ENCODE data around the gene SQSTM1. TPM values are rescaled to one million over a fixed set of nuclear protein-coding genes. Genes with fewer than 3 reads are reported as not detected.
"Not testable (repeated sequence)": the region's sequence is repeated elsewhere in the genome, so short reads cannot be mapped to it uniquely, and the experiment has no call there.

SQSTM1 gene
- total and polyA plus RNA-seq, 12 donors = 258 to 2,312 (median 660) TPM

GRCh38 chr5:179869101-179869500 lies 48.4 kb downstream of the SQSTM1 start:
- no peak overlapping the region for H3K27ac ChIP-seq
- TF ChIP-seq POLR2A (IDR thresholded peaks at IDR 0.05) = no peak
- no peak for TF ChIP-seq CTCF (IDR thresholded peaks at IDR 0.05)

GRCh38 chr5:179869641-179870402 lies 49.1 kb downstream of the SQSTM1 start:
- Histone ChIP-seq H3K27me3 (no peaks in the 10 kb centered on the region), H3K4me1 (replicated peaks in 1 of 2) (no peaks in the 10 kb centered on the region), H3K27ac (no peak overlapping the region), H3K4me3 (no peak overlapping the region), H3K9me3 (replicated peaks in 1 of 3) (no peaks in the 10 kb centered on the region), H3K36me3 (replicated peaks in 1 of 2) (peaks cover 0 to 74% of the 10 kb centered on the region in 2 donors)
- 89 to 97% (median 93%) methylated on average over 5 to 16 of the region's 16 CpGs for WGBS, 4 donors
- TF ChIP-seq CTCF (IDR thresholded peaks at IDR 0.05) (no peak), POLR2A (IDR thresholded peaks at IDR 0.05) (no peak)
- no peak for DNase-seq
- intact Hi-C loops (cut with DNase I) = no loop called here

More at GRCh38 chr5:179869101-179869500, 48.4 kb downstream of the SQSTM1 start:
- no peak for DNase-seq
- Histone ChIP-seq H3K4me3 (no peak overlapping the region), H3K4me1 (replicated peaks in 1 of 2) (no peaks in the 10 kb centered on the region), H3K36me3 (replicated peaks in 1 of 2) (peaks cover 0 to 74% of the 10 kb centered on the region in 2 donors), H3K9me3 (replicated peaks in 1 of 3) (no peaks in the 10 kb centered on the region), H3K27me3 (no peaks in the 10 kb centered on the region)
- intact Hi-C loops (cut with DNase I) = no loop called here
- WGBS, 4 donors = 96 to 100% (median 98%) methylated on average over 1 to 5 of the region's 5 CpGs

GRCh38 chr5:179870403-179870903 lies 49.7 kb downstream of the SQSTM1 start:
- TF ChIP-seq CTCF (IDR thresholded peaks at IDR 0.05) (peak in 4 of 6 experiments; percentile 50 to 66 (median 54)), POLR2A (IDR thresholded peaks at IDR 0.05) (no peak)
- Histone ChIP-seq H3K4me3 (no peak overlapping the region), H3K9me3 (replicated peaks in 1 of 3) (no peaks in the 10 kb centered on the region), H3K36me3 (replicated peaks in 1 of 2) (peaks cover 0 to 74% of the 10 kb centered on the region in 2 donors), H3K27ac (no peak overlapping the region), H3K27me3 (no peaks in the 10 kb centered on the region), H3K4me1 (replicated peaks in 1 of 2) (no peaks in the 10 kb centered on the region)
- DNase-seq = peak in 6 of 7 donors; percentile 54 to 91 (median 80)
- intact Hi-C loops (cut with DNase I) = no loop called here
- 78 to 84% (median 82%) methylated on average over 5 to 17 of the region's 17 CpGs for WGBS, 4 donors

GRCh38 chr5:179870952-179871351 lies 50.2 kb downstream of the SQSTM1 start:
- peaks cover 0 to 76% of the 10 kb centered on the region in 2 donors for H3K36me3 ChIP-seq (replicated peaks in 1 of 2)
- no peak for DNase-seq
- no peaks in the 10 kb centered on the region for H3K4me1 ChIP-seq (replicated peaks in 1 of 2)
- H3K9me3 ChIP-seq (replicated peaks in 1 of 3) = no peaks in the 10 kb centered on the region
- H3K4me3 ChIP-seq = no peak overlapping the region
- intact Hi-C loops (cut with DNase I) = no loop called here
- 73 to 83% (median 77%) methylated on average over 3 of the region's 3 CpGs for WGBS, 4 donors
- H3K27ac ChIP-seq = no peak overlapping the region
- TF ChIP-seq CTCF (IDR thresholded peaks at IDR 0.05) = no peak
- no peaks in the 10 kb centered on the region for H3K27me3 ChIP-seq

GRCh38 chr5:179871533-179871932 lies 50.8 kb downstream of the SQSTM1 start:
- H3K4me1 ChIP-seq (replicated peaks in 1 of 2); H3K27ac ChIP-seq; intact Hi-C loops (cut with DNase I); H3K9me3 ChIP-seq (replicated peaks in 1 of 3); H3K4me3 ChIP-seq; H3K27me3 ChIP-seq; DNase-seq: not testable (repeated sequence)
- 90 to 92% (median 91%) methylated on average over 3 to 14 of the region's 14 CpGs for WGBS, 4 donors
- H3K36me3 ChIP-seq (replicated peaks in 1 of 2) = peaks cover 0 to 82% of the 10 kb centered on the region in 2 donors

Measured in adrenal gland (tissue), 12 donors.